HepG2 (cell line): ENCODE data around the gene CCNL1. TPM values are rescaled to one million over a fixed set of nuclear protein-coding genes. Genes with fewer than 3 reads are reported as not detected.
A peak's percentile ranks its signal among the peaks of the same experiment; 100 is the strongest.

Source experiments
- CAMTA2 ChIP-seq: sonication (generic); formaldehyde crosslinking; IDR thresholded peaks from 2 replicates; pipeline ENCODE4 v1.4.0; 2020; ENCODE audit warnings: mild to moderate bottlenecking, missing genetic modification reagents, borderline replicate concordance
- CREB1 ChIP-seq, 2 experiments: fragments of 450-650 bp in 1 of 2; IDR thresholded peaks; 2 replicates each; pipeline ENCODE4 v1.6.1; 2016 to 2017; ENCODE audit warnings: control low read depth in 1 of 2, mild to moderate bottlenecking in 1 of 2, missing compliant biosample characterization in 1 of 2, missing genetic modification characterization in 1 of 2
- EZH2 ChIP-seq: conservative IDR thresholded peaks from 2 replicates; pipeline ENCODE4 v1.6.1; 2012; ENCODE audit warnings: mild to moderate bottlenecking, low read depth, low read length, moderate library complexity
- FIP1L1 ChIP-seq: fragments of 200-400 bp; formaldehyde crosslinking; IDR thresholded peaks from 2 replicates; pipeline ENCODE4 v1.6.1; 2018; ENCODE audit warnings: low read depth, mild to moderate bottlenecking, low read length, moderate library complexity, borderline replicate concordance; ENCODE audit not compliant: insufficient read depth
- FOXC1 ChIP-seq: sonication (generic); formaldehyde crosslinking; IDR thresholded peaks from 2 replicates; pipeline ENCODE4 v1.8.0; 2022; ENCODE audit warnings: mild to moderate bottlenecking, missing genetic modification reagents, borderline replicate concordance
- KDM6A ChIP-seq: IDR thresholded peaks from 2 replicates; pipeline ENCODE4 v1.6.1; 2016; ENCODE audit warnings: low read depth
- KLF16 ChIP-seq, 2 experiments: sonication (generic) in 1 of 2; formaldehyde crosslinking in 1 of 2; IDR thresholded peaks; 2 replicates each; pipeline versions ENCODE4 v1.6.1 to v1.8.0; 2016 to 2023; ENCODE audit warnings: missing genetic modification reagents in 2 of 2, missing compliant biosample characterization in 1 of 2
- MTF1 ChIP-seq: sonication (generic); formaldehyde crosslinking; IDR thresholded peaks from 2 replicates; pipeline ENCODE4 v1.5.0; 2020; ENCODE audit warnings: missing genetic modification reagents
- MXI1 ChIP-seq: IDR thresholded peaks from 3 replicates; pipeline ENCODE4 v1.6.1; 2012; ENCODE audit warnings: low read depth, low read length, inconsistent platforms, borderline replicate concordance
- ONECUT2 ChIP-seq: sonication (generic); formaldehyde crosslinking; IDR thresholded peaks from 2 replicates; pipeline ENCODE4 v1.4.0; 2020; ENCODE audit warnings: missing genetic modification reagents
- SMAD3 ChIP-seq: sonication (generic); formaldehyde crosslinking; IDR thresholded peaks from 2 replicates; pipeline ENCODE4 v1.4.0; 2020; ENCODE audit warnings: missing genetic modification reagents
- TGIF2 ChIP-seq: IDR thresholded peaks from 2 replicates; pipeline ENCODE4 v1.6.1; 2016; ENCODE audit warnings: control low read depth, missing compliant biosample characterization
- WIZ ChIP-seq: sonication (generic); formaldehyde crosslinking; IDR thresholded peaks from 2 replicates; pipeline ENCODE4 v1.5.1; 2020; ENCODE audit warnings: mild to moderate bottlenecking, missing genetic modification reagents
- ZKSCAN1 ChIP-seq: fragments of 150-350 bp; IDR thresholded peaks from 2 replicates; pipeline ENCODE4 v1.6.1; 2014; ENCODE audit warnings: low read length
- ZNF382 ChIP-seq: sonication (generic); formaldehyde crosslinking; IDR thresholded peaks from 2 replicates; pipeline ENCODE4 v1.5.0; 2020; ENCODE audit warnings: missing genetic modification reagents, mild to moderate bottlenecking, borderline replicate concordance
- ZNF598 ChIP-seq: sonication (generic); formaldehyde crosslinking; IDR thresholded peaks from 2 replicates; pipeline ENCODE4 v1.5.1; 2020; ENCODE audit warnings: mild to moderate bottlenecking, missing genetic modification reagents, borderline replicate concordance
- polyA plus RNA-seq, 8 experiments: library from polyadenylated mRNA; depleted of rRNA in 3 of 8; stranded (reverse) in 7 of 8; unstranded in 1 of 8; fragments of >200 nt; fragmentation: Illumina TruSeq in 4 of 8; extraction: Trizol in 4 of 8; gene quantifications; 2 replicates each; pipeline versions ENCODE4 v1.2.1 to v1.2.3, GENCODE V29; 2011 to 2016; ENCODE audit warnings: low read depth in 4 of 8, missing spikeins in 1 of 8, mixed read lengths in 1 of 8; ENCODE audit not compliant: insufficient read depth in 1 of 8
- total RNA-seq, 5 experiments: library from RNA; depleted of rRNA; stranded (reverse); fragments of >200 nt; fragmentation: Illumina TruSeq; extraction: Trizol; gene quantifications; 2 replicates each; pipeline ENCODE4 v1.2.3, GENCODE V29; 2016; ENCODE audit warnings: low read depth in 1 of 5
- TF ChIP-seq, protein P1 (sequence below): sonication (generic); formaldehyde crosslinking; IDR thresholded peaks from 2 replicates; pipeline ENCODE4 v1.5.1; 2020; ENCODE audit warnings: missing genetic modification reagents, mild to moderate bottlenecking, borderline replicate concordance
- TF ChIP-seq, protein P2 (sequence below): IDR thresholded peaks from 2 replicates; pipeline ENCODE4 v1.6.1; 2018; ENCODE audit warnings: missing genetic modification reagents
- TF ChIP-seq, protein P3 (sequence below): sonication (generic); formaldehyde crosslinking; IDR thresholded peaks from 2 replicates; pipeline ENCODE4 v1.8.0; 2022; ENCODE audit warnings: mild to moderate bottlenecking, missing genetic modification reagents, moderate library complexity
- TF ChIP-seq, protein P4 (sequence below): sonication (generic); formaldehyde crosslinking; IDR thresholded peaks from 2 replicates; pipeline ENCODE4 v1.9.0; 2021; ENCODE audit warnings: missing genetic modification reagents, borderline replicate concordance
- TF ChIP-seq, protein P5 (sequence below): fragments of 450-650 bp; IDR thresholded peaks from 2 replicates; pipeline ENCODE4 v1.6.1; 2016

The CCNL1 gene
- total and polyA plus RNA-seq, 2 of the 13 experiments (the other 11 are each of a cell fraction or from before 2014, with no cell fraction given) = 151 to 303 TPM

DNA sequence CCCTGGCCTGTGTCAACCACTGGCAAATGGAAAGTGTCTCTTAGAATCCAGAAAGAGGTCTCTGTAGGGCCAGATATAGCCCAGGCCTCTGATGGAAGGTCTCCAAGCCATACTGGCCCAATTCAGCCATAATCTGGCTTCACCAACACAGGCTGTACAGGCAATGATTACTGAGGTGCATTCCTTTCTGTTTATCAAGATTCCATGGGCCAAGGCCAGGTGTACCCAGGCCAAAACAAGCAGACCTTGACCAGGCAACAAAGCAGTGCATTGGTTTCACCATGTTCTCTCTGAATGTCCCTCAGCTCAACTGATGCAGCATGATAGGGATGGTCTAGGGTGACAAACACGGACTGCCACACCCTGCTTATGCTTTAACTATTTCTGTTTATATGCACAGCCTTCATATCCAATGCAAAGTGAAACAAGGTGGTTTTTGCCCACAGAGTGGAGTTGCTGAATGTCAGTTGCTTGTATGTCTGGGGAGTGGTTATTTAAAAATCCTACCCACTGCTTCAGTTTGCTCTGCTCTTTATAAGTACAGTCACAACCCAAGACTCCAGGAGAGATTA, 25.2 kb downstream of the CCNL1 start (continued):
- TF ChIP-seq ZNF382 (CRISPR knock-in tag) (no peak), KDM6A (CRISPR knock-in tag) (peak; percentile 85), ONECUT2 (CRISPR knock-in tag) (no peak), EZH2 (no peak), WIZ (peak; percentile 85; the same call in 1 of the 2 replicates), KLF16 (CRISPR knock-in tag; IDR thresholded peaks at IDR 0.05) (peak in 1 of 2 experiments; percentile 81; a peak in 2 of 4 replicates), CAMTA2 (no peak), ZNF598 (CRISPR knock-in tag) (no peak), TGIF2 (CRISPR knock-in tag) (peak; percentile 76), MTF1 (CRISPR knock-in tag) (no peak), FIP1L1 (no peak), ZKSCAN1 (peak; percentile 48; the same call in 1 of the 2 replicates), FOXC1 (0 out of 2 replicates have a peak, but pooled peaks have one; percentile 51), SMAD3 (peak; percentile 50; the same call in 1 of the 2 replicates), MXI1 (peak; percentile 12; the same call in 1 of the 3 replicates), CREB1 (IDR thresholded peaks at IDR 0.05) (no peak), CREB1 (CRISPR knock-in tag; IDR thresholded peaks at IDR 0.05) (peak; percentile 50; the same call in 1 of the 2 replicates)
- TF ChIP-seq, protein P1, sequence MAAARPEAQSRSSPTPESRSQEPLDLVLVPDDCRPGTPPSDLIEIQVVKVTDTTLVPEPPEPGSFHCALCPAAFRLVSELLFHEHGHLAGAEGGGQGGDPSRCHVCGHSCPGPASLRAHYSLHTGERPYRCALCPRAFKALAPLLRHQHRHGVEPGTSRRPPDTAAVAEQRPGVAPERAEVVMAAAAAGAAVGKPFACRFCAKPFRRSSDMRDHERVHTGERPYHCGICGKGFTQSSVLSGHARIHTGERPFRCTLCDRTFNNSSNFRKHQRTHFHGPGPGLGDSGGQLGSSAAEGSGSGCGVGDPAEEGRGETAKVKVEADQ = 0 out of 2 replicates have a peak, but pooled peaks have one; percentile 55
- TF ChIP-seq, protein P2, sequence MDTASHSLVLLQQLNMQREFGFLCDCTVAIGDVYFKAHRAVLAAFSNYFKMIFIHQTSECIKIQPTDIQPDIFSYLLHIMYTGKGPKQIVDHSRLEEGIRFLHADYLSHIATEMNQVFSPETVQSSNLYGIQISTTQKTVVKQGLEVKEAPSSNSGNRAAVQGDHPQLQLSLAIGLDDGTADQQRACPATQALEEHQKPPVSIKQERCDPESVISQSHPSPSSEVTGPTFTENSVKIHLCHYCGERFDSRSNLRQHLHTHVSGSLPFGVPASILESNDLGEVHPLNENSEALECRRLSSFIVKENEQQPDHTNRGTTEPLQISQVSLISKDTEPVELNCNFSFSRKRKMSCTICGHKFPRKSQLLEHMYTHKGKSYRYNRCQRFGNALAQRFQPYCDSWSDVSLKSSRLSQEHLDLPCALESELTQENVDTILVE (CRISPR knock-in tag) = 0 out of 2 replicates have a peak, but pooled peaks have one; percentile 43
- TF ChIP-seq, protein P3, sequence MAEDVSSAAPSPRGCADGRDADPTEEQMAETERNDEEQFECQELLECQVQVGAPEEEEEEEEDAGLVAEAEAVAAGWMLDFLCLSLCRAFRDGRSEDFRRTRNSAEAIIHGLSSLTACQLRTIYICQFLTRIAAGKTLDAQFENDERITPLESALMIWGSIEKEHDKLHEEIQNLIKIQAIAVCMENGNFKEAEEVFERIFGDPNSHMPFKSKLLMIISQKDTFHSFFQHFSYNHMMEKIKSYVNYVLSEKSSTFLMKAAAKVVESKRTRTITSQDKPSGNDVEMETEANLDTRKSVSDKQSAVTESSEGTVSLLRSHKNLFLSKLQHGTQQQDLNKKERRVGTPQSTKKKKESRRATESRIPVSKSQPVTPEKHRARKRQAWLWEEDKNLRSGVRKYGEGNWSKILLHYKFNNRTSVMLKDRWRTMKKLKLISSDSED = no peak
- TF ChIP-seq, protein P4, sequence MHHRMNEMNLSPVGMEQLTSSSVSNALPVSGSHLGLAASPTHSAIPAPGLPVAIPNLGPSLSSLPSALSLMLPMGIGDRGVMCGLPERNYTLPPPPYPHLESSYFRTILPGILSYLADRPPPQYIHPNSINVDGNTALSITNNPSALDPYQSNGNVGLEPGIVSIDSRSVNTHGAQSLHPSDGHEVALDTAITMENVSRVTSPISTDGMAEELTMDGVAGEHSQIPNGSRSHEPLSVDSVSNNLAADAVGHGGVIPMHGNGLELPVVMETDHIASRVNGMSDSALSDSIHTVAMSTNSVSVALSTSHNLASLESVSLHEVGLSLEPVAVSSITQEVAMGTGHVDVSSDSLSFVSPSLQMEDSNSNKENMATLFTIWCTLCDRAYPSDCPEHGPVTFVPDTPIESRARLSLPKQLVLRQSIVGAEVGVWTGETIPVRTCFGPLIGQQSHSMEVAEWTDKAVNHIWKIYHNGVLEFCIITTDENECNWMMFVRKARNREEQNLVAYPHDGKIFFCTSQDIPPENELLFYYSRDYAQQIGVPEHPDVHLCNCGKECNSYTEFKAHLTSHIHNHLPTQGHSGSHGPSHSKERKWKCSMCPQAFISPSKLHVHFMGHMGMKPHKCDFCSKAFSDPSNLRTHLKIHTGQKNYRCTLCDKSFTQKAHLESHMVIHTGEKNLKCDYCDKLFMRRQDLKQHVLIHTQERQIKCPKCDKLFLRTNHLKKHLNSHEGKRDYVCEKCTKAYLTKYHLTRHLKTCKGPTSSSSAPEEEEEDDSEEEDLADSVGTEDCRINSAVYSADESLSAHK (CRISPR knock-in tag) = no peak
- TF ChIP-seq, protein P5, sequence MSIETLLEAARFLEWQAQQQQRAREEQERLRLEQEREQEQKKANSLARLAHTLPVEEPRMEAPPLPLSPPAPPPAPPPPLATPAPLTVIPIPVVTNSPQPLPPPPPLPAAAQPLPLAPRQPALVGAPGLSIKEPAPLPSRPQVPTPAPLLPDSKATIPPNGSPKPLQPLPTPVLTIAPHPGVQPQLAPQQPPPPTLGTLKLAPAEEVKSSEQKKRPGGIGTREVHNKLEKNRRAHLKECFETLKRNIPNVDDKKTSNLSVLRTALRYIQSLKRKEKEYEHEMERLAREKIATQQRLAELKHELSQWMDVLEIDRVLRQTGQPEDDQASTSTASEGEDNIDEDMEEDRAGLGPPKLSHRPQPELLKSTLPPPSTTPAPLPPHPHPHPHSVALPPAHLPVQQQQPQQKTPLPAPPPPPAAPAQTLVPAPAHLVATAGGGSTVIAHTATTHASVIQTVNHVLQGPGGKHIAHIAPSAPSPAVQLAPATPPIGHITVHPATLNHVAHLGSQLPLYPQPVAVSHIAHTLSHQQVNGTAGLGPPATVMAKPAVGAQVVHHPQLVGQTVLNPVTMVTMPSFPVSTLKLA = no peak
